GM23338 (cell line): ENCODE data around the gene PEX10. TPM values are rescaled to one million over a fixed set of nuclear protein-coding genes. Genes with fewer than 3 reads are reported as not detected.

Experiments used
- ATAC-seq: fragments of 200-7000 bp; cut with Tn5 transposase; 3 replicates; pipeline ENCODE4 v1.9.1; 2020
- DNase-seq: peaks from one replicate; pipeline ENCODE4 v3.0.0-alpha.2; 2015; ENCODE audit warnings: low spot score
- H2AFZ ChIP-seq: fragments of 200-600 bp; sonication (generic); 2 replicates; pipeline ENCODE4 v1.8.0; 2016; ENCODE audit warnings: antibody characterized with exemption, mild to moderate bottlenecking, moderate library complexity
- H3F3A ChIP-seq: fragments of 200-600 bp; sonication (generic); replicated peaks from 2 replicates; pipeline ENCODE4 v1.8.0; 2017; ENCODE audit warnings: antibody characterized with exemption, mixed run types, low read depth
- H3K27ac ChIP-seq: fragments of 200-600 bp; sonication (generic); 2 replicates; pipeline ENCODE4 v1.6.1; 2016; ENCODE audit warnings: low read depth
- H3K27me3 ChIP-seq: fragments of 200-600 bp; sonication (generic); 2 replicates; pipeline ENCODE4 v1.8.0; 2016; ENCODE audit warnings: mild to moderate bottlenecking, mixed run types, moderate library complexity; ENCODE audit not compliant: insufficient read depth
- H3K36me3 ChIP-seq: fragments of 200-600 bp; sonication (generic); 2 replicates; pipeline ENCODE4 v1.8.0; 2016; ENCODE audit warnings: mild to moderate bottlenecking; ENCODE audit not compliant: insufficient read depth
- H3K4me1 ChIP-seq: fragments of 200-600 bp; sonication (generic); 2 replicates; pipeline ENCODE4 v1.8.0; 2016; ENCODE audit warnings: mild to moderate bottlenecking, moderate library complexity; ENCODE audit not compliant: insufficient read depth
- H3K4me2 ChIP-seq: fragments of 200-600 bp; sonication (generic); 2 replicates; pipeline ENCODE4 v1.7.1; 2017; ENCODE audit warnings: mixed run types
- H3K4me3 ChIP-seq: fragments of 200-600 bp; sonication (generic); 2 replicates; pipeline ENCODE4 v1.6.1; 2016; ENCODE audit warnings: mixed run types
- H3K79me2 ChIP-seq: fragments of 200-600 bp; sonication (generic); replicated peaks from 2 replicates; pipeline ENCODE4 v1.8.0; 2017; ENCODE audit warnings: mild to moderate bottlenecking; ENCODE audit not compliant: insufficient read depth
- H3K9me2 ChIP-seq: fragments of 200-600 bp; sonication (generic); 2 replicates; pipeline ENCODE4 v1.8.0; 2017; ENCODE audit not compliant: insufficient read depth
- H4K20me1 ChIP-seq: fragments of 200-600 bp; sonication (generic); replicated peaks from 2 replicates; pipeline ENCODE4 v1.8.0; 2017; ENCODE audit warnings: mild to moderate bottlenecking; ENCODE audit not compliant: insufficient read depth
- H3K27ac Mint-ChIP-seq: 2 replicates; pipeline ENCODE4 v1.8.0; 2020; ENCODE audit warnings: inconsistent platforms, mild to moderate bottlenecking, moderate library complexity, mixed read lengths
- H3K27me3 Mint-ChIP-seq: 3 replicates; pipeline ENCODE4 v1.8.0; 2022; ENCODE audit warnings: low read depth, mild to moderate bottlenecking, moderate library complexity, mixed read lengths, inconsistent platforms; ENCODE audit not compliant: insufficient read depth, poor library complexity
- H3K36me3 Mint-ChIP-seq: 3 replicates; pipeline ENCODE4 v1.8.0; 2021; ENCODE audit warnings: low read depth, mild to moderate bottlenecking, inconsistent platforms, moderate library complexity, mixed read lengths
- H3K4me1 Mint-ChIP-seq: 3 replicates; pipeline ENCODE4 v1.8.0; 2020; ENCODE audit warnings: mild to moderate bottlenecking, inconsistent platforms, mixed read lengths
- H3K4me3 Mint-ChIP-seq: 3 replicates; pipeline ENCODE4 v1.8.0; 2021; ENCODE audit warnings: moderate library complexity, mild to moderate bottlenecking, inconsistent platforms, mixed read lengths
- H3K9me3 Mint-ChIP-seq: 3 replicates; pipeline ENCODE4 v1.8.0; 2020; ENCODE audit warnings: moderate library complexity, mild to moderate bottlenecking, inconsistent platforms, mixed read lengths
- CREB1 ChIP-seq: fragments of 250-450 bp; sonication (Bioruptor Pico); IDR thresholded peaks from 2 replicates; pipeline ENCODE4 v1.5.0; 2020; ENCODE audit warnings: low read depth, mild to moderate bottlenecking, moderate library complexity
- CTCF ChIP-seq, 2 experiments: fragments of 200-600 bp in 1 of 2; sonication (generic) in 1 of 2; conservative IDR thresholded peaks; 2 replicates each; pipeline versions ENCODE4 v1.5.1 to v1.6.1; 2016 to 2017; ENCODE audit warnings: antibody characterized with exemption in 2 of 2, low read depth in 2 of 2, mild to moderate bottlenecking in 2 of 2, moderate library complexity in 1 of 2
- NANOG ChIP-seq: IDR thresholded peaks from 2 replicates; pipeline ENCODE4 v1.6.1; 2016; ENCODE audit warnings: antibody characterized with exemption, borderline replicate concordance
- ZNF462 ChIP-seq: fragments of 250-450 bp; sonication (Bioruptor Pico); IDR thresholded peaks from 2 replicates; pipeline ENCODE4 v1.5.0; 2020; ENCODE audit warnings: mild to moderate bottlenecking, moderate library complexity
- polyA plus RNA-seq: library from polyadenylated mRNA; unstranded; fragments of >200 nt; fragmentation: Nextera tagmentation; extraction: Ambion mirVana; gene quantifications from 2 replicates; pipeline ENCODE4 v1.2.1, GENCODE V29; 2016
- total RNA-seq: library from RNA; depleted of rRNA; stranded (reverse); fragments of >200 nt; shearing (Covaris generic); gene quantifications from 2 replicates; pipeline ENCODE4 v1.2.3, GENCODE V29; 2014

The PEX10 gene
- total and polyA plus RNA-seq, 2 experiments from 2014 or later = 15.0 to 53.9 TPM

- TF ChIP-seq ZNF462 (CRISPR knock-in tag) (no peak), CREB1 (CRISPR knock-in tag) (no peak)
Observed at GRCh38 chr1:2419416-2419815, 7.1 kb upstream of the PEX10 start (continued).

- H3K36me3 Mint-ChIP-seq = no peaks in the 10 kb centered on the region
- Histone ChIP-seq H3F3A (peaks cover 3% of the 10 kb centered on the region; the same call in 1 of the 2 replicates), H2AFZ (no peak overlapping the region), H4K20me1 (no peaks in the 10 kb centered on the region), H3K27ac (no peak overlapping the region), H3K36me3 (no peaks in the 10 kb centered on the region), H3K27me3 (no peaks in the 10 kb centered on the region), H3K9me2 (no peaks in the 10 kb centered on the region), H3K4me2 (no peak overlapping the region), H3K79me2 (no peaks in the 10 kb centered on the region), H3K4me1 (peaks cover 4% of the 10 kb centered on the region; the same call in 1 of the 2 replicates), H3K4me3 (no peak overlapping the region)
- DNase-seq (no peak), ATAC-seq (no peak)
- peaks cover 14% of the 10 kb centered on the region for H3K4me1 Mint-ChIP-seq
- no peak overlapping the region for H3K27ac Mint-ChIP-seq
- H3K4me3 Mint-ChIP-seq = no peak overlapping the region
- H3K27me3 Mint-ChIP-seq = peaks cover 17% of the 10 kb centered on the region
- TF ChIP-seq CTCF (conservative IDR thresholded peaks at IDR 0.05; ENCODE audit: low read depth in 2 of 2) = no peak
- TF ChIP-seq NANOG = no peak
- no peak for TF ChIP-seq ZNF462 (CRISPR knock-in tag)
- 0 out of 3 replicates have a peak, but pooled peaks cover 3% of the 10 kb centered on the region for H3K9me3 Mint-ChIP-seq
Observed at GRCh38 chr1:2418791-2419320, 6.5 kb upstream of the PEX10 start.
